ENCODE results near the gene SMIM13.

SMIM13 gene

DNA sequence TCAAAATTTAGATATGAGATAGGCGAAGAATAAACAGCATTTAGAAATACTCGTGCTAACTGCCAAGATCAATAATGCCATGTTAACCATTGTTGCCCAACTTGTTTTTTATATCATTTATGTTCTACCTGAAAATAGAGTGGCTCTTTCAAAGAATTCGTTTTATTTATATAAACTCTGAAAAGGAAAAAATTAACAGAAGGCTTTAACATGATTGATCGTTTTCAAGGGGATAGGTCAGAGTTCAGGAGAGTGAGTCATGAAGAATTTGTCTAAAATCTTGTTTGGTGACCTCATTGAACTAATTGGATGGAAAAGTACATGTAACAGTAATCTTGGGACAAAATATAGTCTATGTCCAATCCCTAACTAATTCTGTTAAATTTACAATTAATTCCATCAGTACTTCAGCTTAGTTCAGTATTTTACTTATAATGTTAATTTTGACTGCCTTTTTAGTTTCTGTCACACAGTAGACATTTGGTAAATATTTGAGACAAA, 38.5 kb upstream of the SMIM13 start:
- no peak overlapping the region for H3K4me3 ChIP-seq (ENCODE audit: low read depth, low read length)
- TF ChIP-seq, protein P1, sequence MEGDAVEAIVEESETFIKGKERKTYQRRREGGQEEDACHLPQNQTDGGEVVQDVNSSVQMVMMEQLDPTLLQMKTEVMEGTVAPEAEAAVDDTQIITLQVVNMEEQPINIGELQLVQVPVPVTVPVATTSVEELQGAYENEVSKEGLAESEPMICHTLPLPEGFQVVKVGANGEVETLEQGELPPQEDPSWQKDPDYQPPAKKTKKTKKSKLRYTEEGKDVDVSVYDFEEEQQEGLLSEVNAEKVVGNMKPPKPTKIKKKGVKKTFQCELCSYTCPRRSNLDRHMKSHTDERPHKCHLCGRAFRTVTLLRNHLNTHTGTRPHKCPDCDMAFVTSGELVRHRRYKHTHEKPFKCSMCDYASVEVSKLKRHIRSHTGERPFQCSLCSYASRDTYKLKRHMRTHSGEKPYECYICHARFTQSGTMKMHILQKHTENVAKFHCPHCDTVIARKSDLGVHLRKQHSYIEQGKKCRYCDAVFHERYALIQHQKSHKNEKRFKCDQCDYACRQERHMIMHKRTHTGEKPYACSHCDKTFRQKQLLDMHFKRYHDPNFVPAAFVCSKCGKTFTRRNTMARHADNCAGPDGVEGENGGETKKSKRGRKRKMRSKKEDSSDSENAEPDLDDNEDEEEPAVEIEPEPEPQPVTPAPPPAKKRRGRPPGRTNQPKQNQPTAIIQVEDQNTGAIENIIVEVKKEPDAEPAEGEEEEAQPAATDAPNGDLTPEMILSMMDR (IDR thresholded peaks at IDR 0.05; ENCODE audit: borderline replicate concordance, insufficient read depth, low read depth, low read length) = no peak

DNA sequence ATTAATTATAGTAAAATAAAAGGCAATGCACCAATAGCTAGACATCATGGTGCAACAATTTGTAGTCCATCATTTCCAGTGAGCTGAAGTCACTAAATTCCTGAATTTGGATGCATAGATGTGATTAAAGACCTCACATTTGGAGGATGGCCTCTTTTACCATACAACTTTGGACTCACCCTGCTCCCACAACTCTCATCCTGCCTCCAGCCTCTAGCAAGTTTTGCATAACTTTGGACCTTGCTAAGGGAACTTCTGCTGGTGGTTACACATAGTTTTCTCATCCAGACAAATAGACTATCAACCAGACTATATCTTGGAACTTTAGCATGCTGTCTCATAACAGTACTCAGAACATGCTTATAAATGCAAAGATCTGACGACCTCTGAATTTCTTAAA, 36.8 kb upstream of the SMIM13 start:
- TF ChIP-seq, protein P1 (IDR thresholded peaks at IDR 0.05; ENCODE audit: borderline replicate concordance, insufficient read depth, low read depth, low read length) = no peak
- H3K4me3 ChIP-seq (ENCODE audit: low read depth, low read length) = no peak overlapping the region

DNA sequence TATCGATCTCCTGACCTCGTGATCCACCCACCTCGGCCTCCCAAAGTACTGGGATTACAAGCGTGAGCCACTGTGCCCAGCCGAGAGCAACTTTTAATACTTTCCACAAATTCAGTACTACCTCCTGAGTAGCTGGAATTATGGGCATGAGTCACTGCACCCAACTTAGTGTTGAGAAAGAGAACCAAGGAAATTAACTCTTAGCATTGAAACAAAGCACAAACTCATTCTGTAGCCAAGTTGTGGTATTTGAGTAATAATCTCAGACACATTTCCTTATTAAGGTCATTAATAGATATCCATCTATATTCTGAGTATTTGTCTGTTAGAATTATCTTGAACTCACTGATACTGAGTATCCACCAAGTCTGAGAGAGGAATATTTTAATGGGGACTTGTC, 35.2 kb upstream of the SMIM13 start:
- H3K4me3 ChIP-seq (ENCODE audit: low read depth, low read length) = no peak overlapping the region
- TF ChIP-seq, protein P1 (IDR thresholded peaks at IDR 0.05; ENCODE audit: borderline replicate concordance, insufficient read depth, low read depth, low read length) = no peak

DNA sequence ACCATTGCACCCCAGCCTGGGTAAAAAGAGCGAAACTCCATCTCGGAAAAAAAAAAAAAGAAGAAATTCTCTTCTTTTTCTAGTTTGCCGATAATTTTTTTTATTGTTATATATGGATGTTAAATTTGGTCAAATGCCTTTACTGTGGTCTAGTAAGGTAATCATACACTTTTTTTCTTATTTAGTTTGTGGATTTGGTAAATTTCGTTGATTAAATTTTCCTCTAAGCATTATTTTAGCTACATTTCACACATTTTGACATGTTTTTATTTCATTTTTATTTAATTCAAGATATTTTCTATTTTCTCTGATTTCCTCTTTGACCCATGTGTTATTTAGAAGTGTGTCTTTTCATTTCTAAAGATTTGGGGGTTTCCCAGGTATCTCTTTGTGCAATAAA, 31.6 kb upstream of the SMIM13 start:
- TF ChIP-seq, protein P1 (IDR thresholded peaks at IDR 0.05; ENCODE audit: borderline replicate concordance, insufficient read depth, low read depth, low read length) = no peak
- H3K4me3 ChIP-seq (ENCODE audit: low read depth, low read length) = no peak overlapping the region

DNA sequence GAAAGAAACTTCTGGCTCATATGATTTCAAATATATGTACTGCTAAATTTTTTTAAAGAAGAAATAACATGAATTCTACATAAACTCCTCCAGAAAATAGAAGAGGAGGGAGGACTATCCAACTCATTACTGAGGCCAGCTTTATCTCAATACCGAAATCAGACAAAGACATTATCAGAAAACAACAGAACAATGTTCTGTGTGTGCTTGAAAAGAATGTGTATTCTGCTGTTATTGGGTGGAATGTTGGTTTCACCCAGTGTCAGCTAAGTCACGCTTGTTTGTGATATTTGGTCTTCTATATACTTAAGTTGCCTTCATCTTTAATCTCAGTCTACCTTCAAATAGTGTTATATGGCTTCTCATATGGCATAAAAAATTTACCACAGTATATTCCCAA, 30.9 kb upstream of the SMIM13 start:
- TF ChIP-seq, protein P1 (IDR thresholded peaks at IDR 0.05; ENCODE audit: borderline replicate concordance, insufficient read depth, low read depth, low read length) = no peak

DNA sequence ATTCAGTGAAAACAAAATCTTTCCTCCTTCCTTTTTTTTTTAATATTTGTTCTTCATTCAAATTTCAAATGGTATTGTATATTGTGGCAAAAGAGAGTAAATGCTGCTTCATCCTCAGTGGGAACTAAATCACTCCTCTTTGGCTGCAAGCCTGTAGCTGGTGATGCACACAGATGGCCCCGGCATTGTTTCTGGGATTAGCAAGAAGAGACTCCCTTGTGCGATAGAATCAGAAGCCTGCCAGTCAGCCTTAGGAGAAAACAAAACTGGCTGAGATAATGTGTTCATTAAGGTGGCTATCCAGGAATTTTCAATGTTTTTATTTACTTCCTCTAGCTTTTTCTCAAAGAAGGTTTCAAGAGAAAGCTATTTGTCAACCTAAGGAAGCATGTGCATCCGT, 28.8 kb upstream of the SMIM13 start:
- TF ChIP-seq, protein P1 (IDR thresholded peaks at IDR 0.05; ENCODE audit: borderline replicate concordance, insufficient read depth, low read depth, low read length) = no peak
- no peak overlapping the region for H3K4me3 ChIP-seq (ENCODE audit: low read depth, low read length)

More for the DNA sequence above, 30.9 kb upstream of the SMIM13 start:
- H3K4me3 ChIP-seq (ENCODE audit: low read depth, low read length) = no peak overlapping the region

DNA sequence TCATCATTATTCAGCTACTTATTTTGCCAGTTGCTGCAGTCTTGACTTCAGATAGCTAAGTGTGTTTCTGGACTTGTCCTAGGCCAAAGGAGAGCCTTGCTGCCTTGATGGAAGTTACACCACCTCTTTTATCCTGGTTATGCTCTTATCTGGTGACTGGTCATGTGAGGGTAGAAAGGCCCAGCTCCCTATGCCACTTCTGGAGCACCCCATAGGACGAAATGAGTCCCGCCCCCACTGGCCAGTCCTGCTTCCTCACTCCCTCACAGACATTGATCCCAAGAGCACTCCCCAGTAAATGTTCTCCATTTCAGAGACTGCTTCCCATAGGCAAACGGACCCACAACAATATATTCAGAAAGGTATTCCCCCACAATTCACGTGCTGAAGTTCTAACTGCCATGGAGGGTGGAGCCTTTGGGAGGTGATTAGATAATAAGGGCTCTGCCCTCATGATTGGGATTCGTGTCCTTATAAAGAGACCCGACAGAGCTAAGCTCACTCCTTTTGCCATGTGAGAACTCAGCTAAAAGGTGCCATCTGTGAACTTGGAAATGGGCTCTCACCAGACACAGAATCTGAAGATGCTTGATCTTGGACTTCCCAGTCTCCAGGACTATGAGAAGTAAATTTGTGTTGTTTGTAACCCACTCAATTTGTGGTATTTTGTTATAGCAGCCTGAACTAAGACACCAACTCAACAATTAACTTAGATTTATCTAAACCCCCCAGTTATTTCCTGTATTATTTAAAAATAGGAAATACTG, 28.0 kb upstream of the SMIM13 start:
- no peak overlapping the region for H3K4me3 ChIP-seq (ENCODE audit: low read depth, low read length)
- TF ChIP-seq, protein P1 (IDR thresholded peaks at IDR 0.05; ENCODE audit: borderline replicate concordance, insufficient read depth, low read depth, low read length) = no peak

Measured in GM12875 (cell line).